ENCODE data around the gene TCF7L1. TPM values are rescaled to one million over a fixed set of nuclear protein-coding genes. Genes with fewer than 3 reads are reported as not detected.

TCF7L1 gene
- total and polyA plus RNA-seq, 2 donors (not counting 3 experiments of a cell fraction or from before 2014, with no cell fraction given), result 9.6 to 17.4 TPM

GRCh38 chr2:85272357-85272756 lies 139.2 kb downstream of the TCF7L1 start:
- Histone ChIP-seq H4K20me1 (replicated peaks; ENCODE audit: control insufficient read depth, extremely low read depth, insufficient read depth, low read length) (no peaks in the 10 kb centered on the region), H3K36me3 (ENCODE audit: control insufficient read depth in 2 of 2, extremely low read depth in 1 of 2, insufficient read depth in 2 of 2, low read length in 2 of 2) (no peaks in the 10 kb centered on the region), H3K79me2 (ENCODE audit: control insufficient read depth, insufficient read depth, low read length) (no peaks in the 10 kb centered on the region), H2AFZ (ENCODE audit: low read depth, low read length) (no peak overlapping the region), H3K27me3 (ENCODE audit: control insufficient read depth in 2 of 2, insufficient read depth in 2 of 2, low read length in 2 of 2) (no peaks in the 10 kb centered on the region), H3K4me1 (ENCODE audit: control insufficient read depth, extremely low read depth, insufficient read depth, low read length) (peaks cover 14% of the 10 kb centered on the region), H3K4me2 (ENCODE audit: insufficient read depth, low read length) (no peak overlapping the region), H3K9ac (replicated peaks; ENCODE audit: extremely low read depth, insufficient read depth, low read length) (no peak overlapping the region), H3K27ac (ENCODE audit: insufficient read depth, low read depth, low read length) (no peak overlapping the region), H3K4me3 (replicated peaks in 1 of 3; ENCODE audit: insufficient read depth in 1 of 3, low read depth in 1 of 3, low read length in 3 of 3) (no peak overlapping the region), H3K9me1 (replicated peaks; ENCODE audit: control insufficient read depth, extremely low read depth, insufficient read depth, low read length) (no peaks in the 10 kb centered on the region), H3K9me3 (replicated peaks; ENCODE audit: control insufficient read depth, insufficient read depth, low read length) (no peaks in the 10 kb centered on the region)
- no peak for TF ChIP-seq MYC (IDR thresholded peaks at IDR 0.05; ENCODE audit: low read depth, low read length)
- TF ChIP-seq EZH2 (IDR thresholded peaks at IDR 0.05; ENCODE audit: borderline replicate concordance, low read depth, low read length, severe bottlenecking), result no peak
- no peak for TF ChIP-seq POLR2AphosphoS5 (IDR thresholded peaks at IDR 0.05; ENCODE audit: insufficient read depth, low read depth, low read length)
- no peak for TF ChIP-seq JUN (IDR thresholded peaks at IDR 0.05; ENCODE audit: borderline replicate concordance, insufficient read depth, insufficient read length, low read depth)
- no peak for TF ChIP-seq MAX (IDR thresholded peaks at IDR 0.05; ENCODE audit: insufficient read depth, insufficient read length)
- TF ChIP-seq POLR2A (IDR thresholded peaks at IDR 0.05; ENCODE audit: low read depth, low read length), result no peak
- TF ChIP-seq, protein P1, sequence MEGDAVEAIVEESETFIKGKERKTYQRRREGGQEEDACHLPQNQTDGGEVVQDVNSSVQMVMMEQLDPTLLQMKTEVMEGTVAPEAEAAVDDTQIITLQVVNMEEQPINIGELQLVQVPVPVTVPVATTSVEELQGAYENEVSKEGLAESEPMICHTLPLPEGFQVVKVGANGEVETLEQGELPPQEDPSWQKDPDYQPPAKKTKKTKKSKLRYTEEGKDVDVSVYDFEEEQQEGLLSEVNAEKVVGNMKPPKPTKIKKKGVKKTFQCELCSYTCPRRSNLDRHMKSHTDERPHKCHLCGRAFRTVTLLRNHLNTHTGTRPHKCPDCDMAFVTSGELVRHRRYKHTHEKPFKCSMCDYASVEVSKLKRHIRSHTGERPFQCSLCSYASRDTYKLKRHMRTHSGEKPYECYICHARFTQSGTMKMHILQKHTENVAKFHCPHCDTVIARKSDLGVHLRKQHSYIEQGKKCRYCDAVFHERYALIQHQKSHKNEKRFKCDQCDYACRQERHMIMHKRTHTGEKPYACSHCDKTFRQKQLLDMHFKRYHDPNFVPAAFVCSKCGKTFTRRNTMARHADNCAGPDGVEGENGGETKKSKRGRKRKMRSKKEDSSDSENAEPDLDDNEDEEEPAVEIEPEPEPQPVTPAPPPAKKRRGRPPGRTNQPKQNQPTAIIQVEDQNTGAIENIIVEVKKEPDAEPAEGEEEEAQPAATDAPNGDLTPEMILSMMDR (IDR thresholded peaks at IDR 0.05; ENCODE audit: extremely low read depth in 1 of 2, insufficient read depth in 1 of 2, low read depth in 1 of 2, low read length in 2 of 2), result no peak
- no peak for TF ChIP-seq FOS (IDR thresholded peaks at IDR 0.05; ENCODE audit: borderline replicate concordance, insufficient read depth, low read length)
- TF ChIP-seq GATA2 (IDR thresholded peaks at IDR 0.05; ENCODE audit: insufficient read depth, insufficient read length, low read depth, low read length), result no peak
- ChIA-PET CTCF (interaction anchor here (1.0 to 1.2 kb wide), 2 partner anchors 21 to 141 kb away, joined by 3 read pairs; no protein-coding TSS in a partner anchor), POLR2A (no interaction called here)
- no TSS peak for BruUV-seq (replicated peaks)
- intact Hi-C loops (cut with micrococcal nuclease) (no loop called here), dilution Hi-C loops (cut with MboI; ENCODE audit: extremely low pct_ligation_motif_present, low sequenced_read_pairs) (no loop called here)
- FAIRE-seq (no peak), DNase-seq (ENCODE audit: low read depth, low spot score) (no peak)

Data from endothelial cell of umbilical vein (primary cell).